ENCODE results near the gene GLIS1. TPM values are rescaled to one million over a fixed set of nuclear protein-coding genes. Genes with fewer than 3 reads are reported as not detected.

GLIS1 gene
- total RNA-seq, 1 experiment from 2014 or later: not detected

DNA sequence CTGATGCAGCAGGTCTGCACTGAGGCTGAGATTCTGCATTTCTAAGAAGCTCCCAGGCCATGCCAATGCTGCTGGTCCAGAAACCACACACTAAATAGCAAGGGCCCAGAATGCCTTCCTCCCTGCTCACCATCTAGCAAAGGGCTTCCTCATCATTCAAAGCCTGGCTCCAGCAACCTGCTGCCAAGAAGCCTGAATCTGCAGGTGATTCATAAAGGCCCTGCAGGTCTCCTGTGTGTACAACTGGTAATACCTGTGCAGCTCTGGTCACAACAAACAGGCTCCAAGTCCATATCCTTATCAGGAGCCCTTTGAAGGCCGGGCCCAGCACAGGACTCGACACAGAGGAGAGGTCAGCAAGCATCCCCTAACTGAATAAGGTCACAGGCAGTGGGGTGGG lies 26.7 kb downstream of the GLIS1 start:
- H3K36me3 ChIP-seq (ENCODE audit: low read depth): no peaks in the 10 kb centered on the region
- no peaks in the 10 kb centered on the region for H3K9me3 ChIP-seq (ENCODE audit: insufficient read depth, low read depth)
- no peak overlapping the region for H3K4me2 ChIP-seq
- no peak overlapping the region for H3K4me3 ChIP-seq
- ChIA-PET CTCF (no interaction called here), POLR2A (ENCODE audit: unreplicated experiment) (no interaction called here)
- BruUV-seq (replicated peaks): no TSS peak
- intact Hi-C loops (cut with micrococcal nuclease; ENCODE audit: unreplicated experiment): no loop called here
- no peaks in the 10 kb centered on the region for H4K20me1 ChIP-seq (ENCODE audit: insufficient read depth)
- peak in 1 of 2 experiments; percentile 51 for DNase-seq
- H3F3A ChIP-seq (ENCODE audit: insufficient read depth, low read depth): no peaks in the 10 kb centered on the region
- TF ChIP-seq, protein P1, sequence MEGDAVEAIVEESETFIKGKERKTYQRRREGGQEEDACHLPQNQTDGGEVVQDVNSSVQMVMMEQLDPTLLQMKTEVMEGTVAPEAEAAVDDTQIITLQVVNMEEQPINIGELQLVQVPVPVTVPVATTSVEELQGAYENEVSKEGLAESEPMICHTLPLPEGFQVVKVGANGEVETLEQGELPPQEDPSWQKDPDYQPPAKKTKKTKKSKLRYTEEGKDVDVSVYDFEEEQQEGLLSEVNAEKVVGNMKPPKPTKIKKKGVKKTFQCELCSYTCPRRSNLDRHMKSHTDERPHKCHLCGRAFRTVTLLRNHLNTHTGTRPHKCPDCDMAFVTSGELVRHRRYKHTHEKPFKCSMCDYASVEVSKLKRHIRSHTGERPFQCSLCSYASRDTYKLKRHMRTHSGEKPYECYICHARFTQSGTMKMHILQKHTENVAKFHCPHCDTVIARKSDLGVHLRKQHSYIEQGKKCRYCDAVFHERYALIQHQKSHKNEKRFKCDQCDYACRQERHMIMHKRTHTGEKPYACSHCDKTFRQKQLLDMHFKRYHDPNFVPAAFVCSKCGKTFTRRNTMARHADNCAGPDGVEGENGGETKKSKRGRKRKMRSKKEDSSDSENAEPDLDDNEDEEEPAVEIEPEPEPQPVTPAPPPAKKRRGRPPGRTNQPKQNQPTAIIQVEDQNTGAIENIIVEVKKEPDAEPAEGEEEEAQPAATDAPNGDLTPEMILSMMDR (conservative IDR thresholded peaks at IDR 0.05): no peak
- TF ChIP-seq EZH2 (IDR thresholded peaks at IDR 0.05; ENCODE audit: low read depth): no peak
- no peaks in the 10 kb centered on the region for H3K9me2 ChIP-seq (ENCODE audit: insufficient read depth)
- no peak overlapping the region for H2AFZ ChIP-seq
- H3K27ac ChIP-seq: no peak overlapping the region
- peaks cover 21% of the 10 kb centered on the region for H3K27me3 ChIP-seq (ENCODE audit: insufficient read depth, low read depth)
- no peaks in the 10 kb centered on the region for H3K79me2 ChIP-seq (ENCODE audit: low read depth)
- H3K4me1 ChIP-seq (replicated peaks; ENCODE audit: insufficient read depth): no peaks in the 10 kb centered on the region

DNA sequence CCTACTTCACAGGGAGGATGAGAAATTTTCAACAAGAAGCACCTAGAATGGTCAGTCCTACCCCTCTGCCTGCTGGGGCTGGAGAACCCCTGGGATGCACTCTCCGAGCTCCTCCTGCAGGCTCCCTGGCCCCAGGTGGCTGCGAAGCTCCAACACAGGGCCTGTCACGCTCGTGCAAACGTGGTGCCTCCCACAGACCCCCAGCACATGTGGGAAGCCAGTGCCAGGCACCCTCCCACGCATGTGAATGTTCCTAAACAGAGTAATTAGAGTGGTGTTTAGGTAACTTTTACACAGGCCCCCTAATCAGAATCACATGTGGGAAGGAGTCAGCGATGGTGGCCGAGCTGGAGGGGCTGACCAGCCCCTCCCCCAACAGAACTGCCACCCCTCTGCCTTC lies 28.4 kb downstream of the GLIS1 start:
- no peaks in the 10 kb centered on the region for H3K9me2 ChIP-seq (ENCODE audit: insufficient read depth)
- no peak overlapping the region for H3K4me2 ChIP-seq
- H2AFZ ChIP-seq: no peak overlapping the region
- H3K4me1 ChIP-seq (replicated peaks; ENCODE audit: insufficient read depth): no peaks in the 10 kb centered on the region
- no peaks in the 10 kb centered on the region for H3K9me3 ChIP-seq (ENCODE audit: insufficient read depth, low read depth)
- H3K27me3 ChIP-seq (ENCODE audit: insufficient read depth, low read depth): peaks cover 31% of the 10 kb centered on the region
- ChIA-PET POLR2A (ENCODE audit: unreplicated experiment) (no interaction called here), CTCF (no interaction called here)
- no peaks in the 10 kb centered on the region for H4K20me1 ChIP-seq (ENCODE audit: insufficient read depth)
- DNase-seq: no peak
- H3K36me3 ChIP-seq (ENCODE audit: low read depth): no peaks in the 10 kb centered on the region
- H3K27ac ChIP-seq: no peak overlapping the region
- H3F3A ChIP-seq (ENCODE audit: insufficient read depth, low read depth): no peaks in the 10 kb centered on the region
- no peak for TF ChIP-seq EZH2 (IDR thresholded peaks at IDR 0.05; ENCODE audit: low read depth)
- TF ChIP-seq, protein P1 (conservative IDR thresholded peaks at IDR 0.05): no peak
- BruUV-seq (replicated peaks): no TSS peak
- no peaks in the 10 kb centered on the region for H3K79me2 ChIP-seq (ENCODE audit: low read depth)
- H3K4me3 ChIP-seq: no peak overlapping the region
- intact Hi-C loops (cut with micrococcal nuclease; ENCODE audit: unreplicated experiment): no loop called here

DNA sequence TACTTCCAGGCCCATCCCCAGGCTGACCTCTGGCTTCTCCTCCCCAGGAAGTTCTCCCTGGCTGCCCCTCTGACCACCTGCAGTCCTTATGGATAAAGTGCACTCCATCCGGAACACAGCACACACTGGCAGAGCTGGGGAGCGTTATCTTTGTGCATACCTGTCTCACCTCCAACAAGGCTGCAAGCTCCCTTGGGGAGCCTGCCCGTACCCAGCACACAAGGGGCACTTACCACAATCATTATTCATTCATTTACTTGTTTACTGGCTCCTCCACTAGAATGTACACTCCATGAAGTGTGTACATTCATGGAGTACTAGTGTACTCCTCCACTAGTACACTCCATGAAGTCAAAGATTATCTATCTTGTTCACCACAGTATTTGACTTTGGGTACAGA lies 30.3 kb downstream of the GLIS1 start:
- no peaks in the 10 kb centered on the region for H3K36me3 ChIP-seq (ENCODE audit: low read depth)
- TF ChIP-seq, protein P1 (conservative IDR thresholded peaks at IDR 0.05): no peak
- TF ChIP-seq EZH2 (IDR thresholded peaks at IDR 0.05; ENCODE audit: low read depth): no peak
- intact Hi-C loops (cut with micrococcal nuclease; ENCODE audit: unreplicated experiment): no loop called here
- POLR2A ChIA-PET (ENCODE audit: unreplicated experiment): no interaction called here
- H3K9me2 ChIP-seq (ENCODE audit: insufficient read depth): no peaks in the 10 kb centered on the region
- no peak overlapping the region for H3K4me2 ChIP-seq
- H3K27ac ChIP-seq: no peak overlapping the region
- no peak for DNase-seq
- no peaks in the 10 kb centered on the region for H3K4me1 ChIP-seq (replicated peaks; ENCODE audit: insufficient read depth)
- H3K9me3 ChIP-seq (ENCODE audit: insufficient read depth, low read depth): no peaks in the 10 kb centered on the region
- H4K20me1 ChIP-seq (ENCODE audit: insufficient read depth): no peaks in the 10 kb centered on the region
- BruUV-seq (replicated peaks): no TSS peak
- peaks cover 49% of the 10 kb centered on the region for H3K27me3 ChIP-seq (ENCODE audit: insufficient read depth, low read depth)
- no peaks in the 10 kb centered on the region for H3K79me2 ChIP-seq (ENCODE audit: low read depth)
- CTCF ChIA-PET: interaction anchor here (0.5 kb wide), 1 partner anchor 489 kb away, joined by 6 read pairs; no protein-coding TSS in a partner anchor
- H3F3A ChIP-seq (ENCODE audit: insufficient read depth, low read depth): no peaks in the 10 kb centered on the region
- no peak overlapping the region for H2AFZ ChIP-seq
- H3K4me3 ChIP-seq: no peak overlapping the region

Measured in PC-9 (cell line).